Breast epithelium (tissue), 3 donors: ENCODE results near the gene CYP2W1.

Experiments
- CTCF ChIP-seq, 3 donors: fragments of 450-650 bp; IDR thresholded peaks; one replicate each; pipeline ENCODE4 v1.5.1; 2016 to 2017; ENCODE audit warnings: antibody characterized with exemption in 3 of 3, mild to moderate bottlenecking in 3 of 3, moderate library complexity in 3 of 3
- POLR2A ChIP-seq: fragments of 450-650 bp; IDR thresholded peaks from one replicate; pipeline ENCODE4 v1.6.1; 2016; ENCODE audit warnings: antibody characterized with exemption, mild to moderate bottlenecking, moderate library complexity

DNA sequence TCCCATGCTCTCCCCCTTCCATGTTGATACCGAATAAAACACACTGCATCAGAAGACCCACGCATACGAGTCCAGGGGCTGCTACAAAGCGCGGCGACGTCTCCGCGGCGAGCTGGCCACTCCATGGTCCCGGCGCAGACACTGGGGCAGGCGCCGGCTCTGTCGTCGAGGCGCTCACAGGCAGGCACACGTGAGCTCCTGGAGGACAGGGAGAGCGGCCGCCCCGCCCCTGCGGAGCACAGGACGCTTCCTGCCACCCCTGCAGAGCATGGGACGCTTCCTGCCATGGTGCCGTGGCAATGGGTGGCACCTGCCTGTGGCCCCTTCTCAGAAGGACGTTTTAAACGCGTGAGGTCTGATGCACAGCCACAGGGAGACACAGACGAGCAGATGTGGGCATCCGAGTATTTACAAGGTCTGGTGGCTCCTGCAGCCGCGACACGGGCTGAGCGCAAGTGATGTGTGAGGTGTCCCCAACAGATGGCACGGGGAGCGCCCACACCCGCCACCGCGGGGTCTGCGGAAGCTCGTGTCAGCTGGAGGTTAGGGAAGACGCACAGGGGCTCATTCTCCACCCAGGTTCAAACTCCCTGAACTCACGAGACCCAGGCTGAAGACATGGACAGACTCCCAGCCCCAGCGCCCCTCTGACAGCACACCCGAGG is 40.0 kb downstream of the CYP2W1 start:
- TF ChIP-seq POLR2A (no peak), CTCF (IDR thresholded peaks at IDR 0.05) (no peak)
